ENCODE data around the gene GPR161.
"Not testable (repeated sequence)": the region's sequence is repeated elsewhere in the genome, so short reads cannot be mapped to it uniquely, and the experiment has no call there.

Gene GPR161

GRCh38 chr1:168136709-168137514 is at the start of gene GPR161:
Gene GPR161 (minus strand): TSS chr1:168136930. CDS start chr1:168104850, 32,080 bp downstream.
- DNase-seq, result peak; percentile 48 to 63

DNA sequence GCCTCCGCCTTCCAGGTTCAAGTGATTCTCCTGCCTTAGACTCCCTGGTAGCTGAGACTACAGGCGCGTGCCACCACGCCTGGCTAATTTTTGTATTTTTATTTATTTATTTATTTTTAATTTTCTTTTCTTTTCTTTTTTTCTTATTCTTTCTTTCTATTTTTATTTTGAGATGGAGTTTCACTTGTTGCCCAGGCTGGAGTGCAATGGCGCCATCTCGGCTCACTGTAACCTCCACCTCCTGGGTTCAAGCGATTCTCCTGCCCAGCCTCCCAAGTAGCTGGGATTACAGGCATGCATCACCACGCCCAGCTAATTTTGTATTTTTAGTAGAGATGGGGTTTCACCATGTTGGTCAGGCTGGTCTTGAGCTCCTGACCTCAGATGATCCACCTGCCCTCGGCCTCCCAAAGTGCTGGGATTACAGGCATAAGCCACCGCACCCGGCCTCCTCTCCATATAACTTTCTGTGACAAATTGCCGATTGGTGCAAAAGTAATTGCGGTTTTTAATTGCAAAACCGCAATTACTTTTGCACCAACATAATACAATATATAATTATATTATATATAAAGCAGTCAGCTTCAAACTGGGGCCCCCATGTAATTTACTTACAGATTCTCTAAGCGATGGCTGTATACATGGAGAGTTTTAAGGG is 44.5 kb upstream of the GPR161 start:
- not testable (repeated sequence) for DNase-seq

DNA sequence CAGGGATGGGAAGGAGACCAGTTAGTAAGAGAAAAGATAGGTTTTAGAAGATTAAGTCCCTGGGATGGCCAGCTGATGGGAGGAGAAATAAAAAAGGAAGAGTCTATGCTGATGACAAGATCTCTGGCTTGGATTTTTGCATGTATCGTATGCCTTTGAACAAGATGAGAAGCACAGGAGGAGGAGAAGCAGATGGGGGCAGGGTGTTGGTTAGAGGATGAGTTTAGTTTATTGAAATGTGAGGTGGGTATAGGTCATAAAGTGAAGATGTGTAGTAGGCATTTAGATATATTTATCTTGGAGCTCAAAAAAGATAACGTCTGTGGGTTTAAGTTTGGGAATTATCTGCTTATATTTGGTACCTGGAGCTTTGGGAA is 43.4 kb upstream of the GPR161 start:
- DNase-seq, result no peak

GRCh38 chr1:168179438-168180147 is 42.9 kb upstream of the GPR161 start:
- peak in 1 of 2 experiments; percentile 44 for DNase-seq

- DNase-seq, result peak; percentile 97
These were observed 42.1 kb upstream of the GPR161 start, which contains the start of gene TIPRL for GRCh38 chr1:168178638-168179437. Gene TIPRL (plus strand): TSS chr1:168178962. CDS start chr1:168179078, 116 bp downstream.

- no peak for DNase-seq
These were observed 41.5 kb upstream of the GPR161 start for GRCh38 chr1:168178227-168178637.

GRCh38 chr1:168172250-168172915 is 35.7 kb upstream of the GPR161 start:
- DNase-seq, result no peak

- no peak for DNase-seq
These were observed 34.1 kb upstream of the GPR161 start for GRCh38 chr1:168170564-168171508.

- DNase-seq, result no peak
These were observed 31.1 kb upstream of the GPR161 start for GRCh38 chr1:168167806-168168205.

GRCh38 chr1:168164771-168165170 is 28.0 kb upstream of the GPR161 start:
- DNase-seq, result no peak

DNA sequence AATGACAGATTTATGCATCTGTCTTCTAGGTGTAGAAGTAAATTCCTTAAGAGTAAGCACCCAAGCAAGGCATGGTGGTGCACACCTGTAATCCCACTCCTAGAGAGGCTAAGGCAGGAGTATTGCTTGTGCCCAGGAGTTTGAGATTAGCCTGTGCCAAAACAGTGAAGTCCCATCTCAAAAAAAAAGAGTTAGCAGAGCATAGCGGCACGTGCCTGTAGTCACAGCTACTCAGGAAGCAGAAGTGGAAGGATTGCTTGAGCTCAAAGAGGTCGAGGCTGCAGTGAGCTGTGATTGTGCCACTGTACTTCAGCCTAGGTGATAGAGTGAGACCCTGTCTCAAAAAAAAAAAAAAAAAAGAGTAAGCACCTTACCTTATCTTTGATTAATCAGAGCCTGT is 26.9 kb upstream of the GPR161 start:
- no peak for DNase-seq

DNA sequence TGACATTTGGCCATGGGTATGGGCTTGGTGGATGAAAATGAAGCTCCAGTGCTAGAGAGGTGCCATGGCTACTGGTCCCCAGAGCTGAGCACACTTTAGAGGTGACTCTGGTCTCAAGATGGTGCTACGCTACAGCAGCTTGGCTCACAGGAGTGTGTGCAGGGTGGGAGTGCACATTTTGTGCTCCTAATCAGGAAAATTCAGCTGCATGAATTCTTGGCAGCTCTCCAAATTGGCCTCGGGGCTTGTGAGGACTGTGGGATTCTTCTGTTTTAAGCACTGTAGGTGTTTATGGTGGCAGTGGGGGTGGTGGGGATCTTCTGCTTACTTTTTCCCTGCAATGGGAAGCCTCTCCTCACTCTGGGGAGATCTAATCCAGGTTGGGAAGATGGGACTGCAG is 24.7 kb upstream of the GPR161 start:
- DNase-seq, result no peak

- no peak for DNase-seq
These were observed 23.2 kb upstream of the GPR161 start for GRCh38 chr1:168159979-168160378.

DNA sequence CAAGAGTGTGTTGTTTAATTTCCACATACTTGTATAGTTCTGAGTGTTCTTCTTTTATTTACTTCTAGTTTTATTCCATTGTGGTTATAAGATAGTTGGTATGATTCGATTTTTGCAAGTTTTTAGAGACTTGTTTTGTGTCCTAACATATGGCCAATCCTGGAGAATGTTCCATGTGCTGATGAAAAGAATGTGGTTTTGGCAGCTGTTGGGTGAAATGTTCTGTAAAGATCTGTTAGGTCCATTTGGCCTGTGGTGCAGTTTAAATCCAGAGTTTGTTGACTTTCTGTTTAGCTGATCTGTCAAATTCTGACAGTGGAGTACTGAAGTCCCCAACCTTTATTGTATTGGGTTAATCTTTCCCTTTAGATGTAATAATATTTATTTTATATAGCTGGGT is 22.5 kb upstream of the GPR161 start:
- DNase-seq, result no peak

DNA sequence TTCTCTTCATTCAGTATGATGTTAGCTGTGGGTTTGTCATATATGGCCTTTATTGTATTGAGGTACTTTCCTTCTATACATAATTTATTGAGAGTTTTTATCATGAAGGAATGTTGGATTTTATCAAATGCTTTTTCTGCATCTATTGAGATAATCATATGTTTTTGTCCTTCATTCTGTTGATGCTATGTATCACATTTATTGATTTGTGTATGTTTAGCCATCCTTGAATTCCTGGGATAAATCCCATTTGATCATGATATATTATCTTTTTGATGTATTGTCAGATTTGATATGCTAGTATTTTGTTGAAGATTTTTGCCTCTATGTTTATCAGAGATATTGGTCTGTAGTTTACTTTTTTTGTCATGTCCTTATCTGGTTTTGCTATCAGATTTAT is 20.9 kb upstream of the GPR161 start:
- no peak for DNase-seq

DNA sequence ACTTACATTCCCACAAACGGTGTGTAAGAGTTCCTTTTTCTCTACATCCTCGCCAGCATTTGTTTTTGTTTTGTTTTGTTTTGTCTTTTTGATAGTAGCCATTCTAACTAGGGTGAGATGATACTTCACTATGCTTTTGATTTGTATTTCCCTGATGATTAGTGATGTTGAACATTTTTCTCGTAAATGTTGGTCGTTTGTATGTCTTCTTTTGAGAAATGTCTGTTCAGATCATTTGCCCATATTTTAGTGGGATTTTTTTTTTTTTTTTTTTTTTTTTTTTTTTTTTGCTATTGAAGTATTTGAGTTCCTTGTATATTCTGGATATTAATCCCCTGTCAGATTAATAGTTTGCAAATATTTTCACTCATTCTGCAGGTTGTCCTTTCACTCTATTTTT is 19.2 kb upstream of the GPR161 start:
- DNase-seq, result no peak

GRCh38 chr1:168154707-168155106 is 18.0 kb upstream of the GPR161 start:
- DNase-seq, result not testable (repeated sequence)

- DNase-seq, result no peak
These were observed 15.2 kb upstream of the GPR161 start for GRCh38 chr1:168151935-168152334.

GRCh38 chr1:168150283-168150682 is 13.6 kb upstream of the GPR161 start:
- DNase-seq, result no peak

- peak in 1 of 2 experiments; percentile 65 for DNase-seq
These were observed 12.2 kb upstream of the GPR161 start for GRCh38 chr1:168148916-168149315.

DNA sequence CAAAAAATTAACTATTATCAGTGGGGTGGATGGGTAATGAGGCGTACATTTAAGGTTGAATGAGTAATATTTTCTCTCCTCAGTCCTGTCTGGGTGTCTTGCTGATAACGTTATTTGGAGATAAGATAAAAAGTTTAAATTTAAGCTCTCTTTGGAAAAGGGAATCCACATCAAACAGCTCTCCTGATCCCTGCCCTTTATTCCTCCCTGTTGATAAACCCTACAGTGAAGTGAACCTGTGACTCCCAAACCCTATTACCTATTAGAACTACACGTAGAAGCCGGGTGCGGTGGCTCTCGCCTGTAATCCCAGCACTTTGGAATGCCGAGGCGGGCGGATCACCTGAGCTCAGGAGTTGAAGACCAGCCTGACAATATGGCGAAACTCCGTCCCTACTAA is 9.9 kb upstream of the GPR161 start:
- DNase-seq, result no peak
